ENCODE results near the gene KIRREL3. TPM values are rescaled to one million over a fixed set of nuclear protein-coding genes. Genes with fewer than 3 reads are reported as not detected.

Gene KIRREL3
- total and polyA plus RNA-seq, 9 of the 15 experiments (the other 6 are each of a cell fraction or from before 2014, with no cell fraction given), result 0.04 to 0.10 TPM; not detected in 7

GRCh38 chr11:126993599-126993998 is 7.0 kb downstream of the KIRREL3 start (continued):
- no peak for TF ChIP-seq TBL1XR1 (IDR thresholded peaks at IDR 0.05; ENCODE audit: low read length in 2 of 2)
- no peak for TF ChIP-seq XRCC5 (IDR thresholded peaks at IDR 0.05; ENCODE audit: low read depth, low read length)
- TF ChIP-seq NR2F6 (CRISPR knock-in tag; IDR thresholded peaks at IDR 0.05), result no peak

- no peaks in the 10 kb centered on the region for H3K9me1 ChIP-seq (ENCODE audit: control insufficient read depth, insufficient read depth, low read length)
- H3K4me3 ChIP-seq, result no peak overlapping the region
- no peak for ATAC-seq
- no TSS peak for BruUV-seq (replicated peaks)
- in situ Hi-C loops (cut with MboI), result loop anchor here (25.0 kb wide), 2 partner anchors 280 to 680 kb away; partner anchors contain the start of gene DCPS
- CTCF ChIA-PET (ENCODE audit: low intra/inter-chr PET ratio), result no interaction called here
- H3K36me3 ChIP-seq (ENCODE audit: control insufficient read depth, insufficient read depth, low read length), result no peaks in the 10 kb centered on the region
- H2AFZ ChIP-seq (ENCODE audit: low read depth, low read length), result no peak overlapping the region
- H3K9ac ChIP-seq (ENCODE audit: insufficient read depth in 1 of 2, low read depth in 2 of 2, low read length in 2 of 2), result no peak overlapping the region
- 0% methylated on average over 2 of the region's 2 CpGs for WGBS (ENCODE audit: insufficient coverage, low coverage, missing lambda C conversion rate)
- POLR2A ChIA-PET, result interaction anchor here (0.6 kb wide), 1 partner anchor 376 kb away, joined by 3 read pairs; no protein-coding TSS in a partner anchor
- no peaks in the 10 kb centered on the region for H3K4me1 ChIP-seq (replicated peaks in 1 of 2; ENCODE audit: control insufficient read depth in 2 of 2, insufficient read depth in 2 of 2, low read length in 2 of 2)
- no peaks in the 10 kb centered on the region for H3K79me2 ChIP-seq (ENCODE audit: control insufficient read depth, insufficient read depth, low read length)
- intact Hi-C loops (cut with micrococcal nuclease), result no loop called here
- H3K9me3 ChIP-seq (replicated peaks; ENCODE audit: control insufficient read depth, insufficient read depth, low read depth, low read length), result no peaks in the 10 kb centered on the region
- FAIRE-seq, result no peak
- no peaks in the 10 kb centered on the region for H4K20me1 ChIP-seq (replicated peaks; ENCODE audit: control insufficient read depth, insufficient read depth, low read length)
- peaks cover 0 to 8% of the 10 kb centered on the region in 2 experiments; a peak in 2 of 5 replicates for H3K27me3 ChIP-seq (ENCODE audit: control insufficient read depth in 2 of 2, insufficient read depth in 2 of 2, low read length in 2 of 2)
- no peak for DNase-seq (ENCODE audit: extremely low read depth in 1 of 4, low spot score in 3 of 4)
- H3K4me2 ChIP-seq (ENCODE audit: insufficient read depth, low read length), result no peak overlapping the region
- H3K27ac ChIP-seq (ENCODE audit: extremely low read depth, low read depth, low read length), result no peak overlapping the region
- TF ChIP-seq ZNF75A (CRISPR knock-in tag; IDR thresholded peaks at IDR 0.05), result no peak
- no peak for TF ChIP-seq LEF1 (IDR thresholded peaks at IDR 0.05)
- TF ChIP-seq THRAP3 (IDR thresholded peaks at IDR 0.05; ENCODE audit: borderline replicate concordance), result no peak
- no peak for TF ChIP-seq ZNF766 (CRISPR knock-in tag; conservative IDR thresholded peaks at IDR 0.05)
- no peak for TF ChIP-seq ZMIZ1 (IDR thresholded peaks at IDR 0.05; ENCODE audit: low read depth in 2 of 2, low read length in 2 of 2)
- no peak for TF ChIP-seq ZBTB12 (CRISPR knock-in tag; IDR thresholded peaks at IDR 0.05)
- TF ChIP-seq RREB1 (CRISPR knock-in tag; IDR thresholded peaks at IDR 0.05), result no peak
Observed at GRCh38 chr11:126992804-126993111, 7.8 kb downstream of the KIRREL3 start.

All from K562 (cell line).